ENCODE measurements around the gene C12orf60. TPM values are rescaled to one million over a fixed set of nuclear protein-coding genes. Genes with fewer than 3 reads are reported as not detected.

The C12orf60 gene, protein sequence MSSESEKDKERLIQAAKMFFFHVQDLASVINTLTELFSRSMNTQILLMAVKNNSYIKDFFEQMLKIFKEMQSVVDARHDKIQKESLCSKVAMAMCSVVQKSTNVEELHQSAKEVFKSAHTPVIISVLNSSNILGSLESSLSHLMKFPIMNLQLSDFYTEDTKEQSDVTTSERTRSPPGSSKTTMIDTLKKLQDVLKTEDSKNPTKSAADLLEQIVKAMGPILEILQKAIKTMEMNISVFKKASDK
- total RNA-seq, result 1.2 and 2.2 TPM in 2 replicates

GRCh38 chr12:14803011-14803829 lies at the start of gene C12orf60, which contains the start of gene WBP11:
Gene C12orf60, plus strand, starts transcription at chr12:14803670. Its CDS starts 19,266 bp downstream, at chr12:14822936.
Gene WBP11, minus strand, starts transcription at chr12:14803478. Its CDS starts 2,095 bp downstream, at chr12:14801383.

DNA sequence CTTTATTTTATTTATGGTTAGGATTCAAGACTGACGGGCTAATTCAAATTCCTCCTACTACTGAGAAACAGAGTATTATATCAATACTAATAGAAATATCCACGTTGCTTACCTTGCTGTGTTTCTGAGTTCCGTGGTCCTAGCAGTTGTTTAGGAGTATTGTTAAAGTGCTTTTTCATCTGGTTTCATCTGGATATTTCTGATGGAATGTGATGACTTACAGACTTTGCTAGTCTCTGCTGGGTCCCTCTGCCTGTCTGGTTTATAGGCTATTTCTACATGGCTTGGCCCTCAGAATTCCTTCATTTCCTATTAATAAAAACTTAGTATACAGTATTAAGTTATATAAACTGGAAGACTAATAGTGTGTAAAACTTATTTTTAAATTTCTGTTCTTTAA lies 10.5 kb downstream of the C12orf60 start, which contains the start of gene SMCO3:
TSS of gene SMCO3 (minus strand) at position 169 of the 400 bp plus-strand sequence. CDS start 7,502 bp downstream, outside the sequence.

DNA sequence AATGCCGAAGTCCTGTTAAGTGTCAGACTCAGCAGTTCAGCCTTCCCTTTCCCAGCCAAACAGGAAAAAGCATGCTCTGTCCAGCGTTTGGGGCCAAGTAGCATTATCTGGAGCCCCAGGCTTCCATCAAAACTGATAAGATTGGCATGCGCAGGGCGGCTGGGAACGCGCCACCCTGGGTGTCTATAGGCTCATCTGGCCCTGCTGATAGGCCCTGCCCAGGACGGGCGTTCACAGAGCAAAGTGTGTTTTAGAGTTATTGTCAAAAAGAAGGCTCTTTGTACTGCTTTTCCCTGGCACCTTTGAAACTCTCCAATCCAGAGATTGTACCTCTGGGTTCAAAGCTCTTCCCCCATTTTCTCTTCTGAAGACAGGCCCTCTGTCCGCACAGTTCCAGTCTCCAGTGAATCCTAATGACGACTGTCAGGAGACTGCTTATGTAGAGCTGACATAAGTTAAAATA lies 40.0 kb downstream of the C12orf60 start, which contains the start of gene ART4:
TSS of gene ART4 (minus strand) at position 102 of the 463 bp plus-strand sequence. CDS start 413 bp downstream, outside the sequence.

Other genes starting within 250 kb of the C12orf60 start
- 1.4 and 2.9 TPM in 2 replicates for gene PLBD1, start 235.8 kb upstream of the C12orf60 start, total RNA-seq
- gene GUCY2C, start 107.1 kb upstream of the C12orf60 start, total RNA-seq, result not detected in 2 replicates
- gene WBP11, start 192 bp upstream of the C12orf60 start, total RNA-seq, result 13.6 and 21.9 TPM in 2 replicates
- gene SMCO3, start 10.5 kb downstream of the C12orf60 start, total RNA-seq, result not detected in 2 replicates
- gene ART4, start 39.9 kb downstream of the C12orf60 start, total RNA-seq, result not detected in 2 replicates
- 0.20 and 0.73 TPM in 2 replicates for gene MGP, start 82.2 kb downstream of the C12orf60 start, total RNA-seq
- gene ERP27, start 134.9 kb downstream of the C12orf60 start, total RNA-seq, result not detected in 2 replicates
- 2.9 and 3.9 TPM in 2 replicates for gene ARHGDIB, start 157.9 kb downstream of the C12orf60 start, total RNA-seq
- gene PDE6H, start 169.4 kb downstream of the C12orf60 start, total RNA-seq, result not detected in 2 replicates